Rectal smooth muscle tissue (tissue), 1 donor: ENCODE results near the gene SORCS3.

ENCODE experiments used
- H3K27ac ChIP-seq: one replicate; pipeline ENCODE4 v1.7.0; 2013; ENCODE audit warnings: low read depth, low read length, inconsistent platforms
- H3K27me3 ChIP-seq: one replicate; pipeline ENCODE4 v1.7.0; 2013; ENCODE audit warnings: low read length; ENCODE audit not compliant: control insufficient read depth, insufficient read depth
- H3K36me3 ChIP-seq: one replicate; pipeline ENCODE4 v1.7.0; 2013; ENCODE audit warnings: low read length; ENCODE audit not compliant: control insufficient read depth, insufficient read depth
- H3K4me1 ChIP-seq: one replicate; pipeline ENCODE4 v1.7.0; 2013; ENCODE audit warnings: low read length; ENCODE audit not compliant: control insufficient read depth, insufficient read depth
- H3K4me3 ChIP-seq: one replicate; pipeline ENCODE4 v1.7.0; 2013; ENCODE audit warnings: low read length
- H3K9ac ChIP-seq: one replicate; pipeline ENCODE4 v1.7.0; 2013; ENCODE audit warnings: low read length

Gene SORCS3

DNA sequence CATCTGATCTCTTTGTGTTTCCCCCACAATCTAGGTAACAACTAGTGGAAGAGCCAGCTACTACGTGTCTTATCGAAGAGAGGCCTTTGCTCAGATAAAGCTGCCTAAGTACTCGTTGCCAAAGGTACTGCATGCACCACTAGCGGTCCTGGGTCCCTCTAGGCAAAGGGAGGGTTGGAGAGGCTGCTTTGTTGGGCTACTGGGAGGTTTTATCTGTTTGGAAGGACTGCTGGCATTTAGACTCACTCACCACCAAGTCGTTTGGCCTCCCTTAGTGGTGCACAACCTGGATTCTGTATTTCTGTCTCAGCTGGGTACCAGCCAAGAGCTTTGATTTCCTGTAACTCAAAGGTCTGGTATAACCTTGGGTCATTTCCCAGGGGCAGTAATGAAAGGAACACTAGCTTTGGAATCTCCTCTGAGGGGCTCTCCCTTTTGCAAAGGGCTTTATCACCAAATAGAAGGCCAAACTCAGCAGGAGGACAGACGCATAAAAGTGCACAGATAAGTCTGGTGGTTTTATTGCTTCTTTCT lies 498.3 kb downstream of the SORCS3 start:
- Histone ChIP-seq H3K36me3 (no peaks in the 10 kb centered on the region), H3K4me3 (no peak overlapping the region), H3K27ac (no peak overlapping the region), H3K27me3 (no peaks in the 10 kb centered on the region), H3K9ac (no peak overlapping the region), H3K4me1 (no peaks in the 10 kb centered on the region)

DNA sequence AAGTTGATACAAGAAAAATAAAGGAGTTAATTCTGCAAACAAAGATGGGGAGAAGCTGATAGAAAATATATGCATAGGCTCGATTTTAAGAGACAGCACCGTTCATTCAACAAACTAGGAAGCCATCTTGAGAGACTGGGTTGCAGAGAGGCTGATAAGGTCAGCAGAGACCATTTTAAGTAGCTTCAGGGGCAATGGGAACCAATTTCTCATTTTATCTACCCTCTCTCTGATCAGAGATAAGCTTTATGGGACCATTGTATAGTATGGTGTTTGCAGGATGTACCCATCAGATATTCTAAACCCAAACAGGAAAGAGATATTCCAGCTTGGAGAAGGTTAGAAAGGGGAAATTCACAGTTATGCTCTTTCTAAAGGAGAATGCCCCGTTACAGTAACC lies 499.5 kb downstream of the SORCS3 start:
- H3K36me3 ChIP-seq = no peaks in the 10 kb centered on the region

DNA sequence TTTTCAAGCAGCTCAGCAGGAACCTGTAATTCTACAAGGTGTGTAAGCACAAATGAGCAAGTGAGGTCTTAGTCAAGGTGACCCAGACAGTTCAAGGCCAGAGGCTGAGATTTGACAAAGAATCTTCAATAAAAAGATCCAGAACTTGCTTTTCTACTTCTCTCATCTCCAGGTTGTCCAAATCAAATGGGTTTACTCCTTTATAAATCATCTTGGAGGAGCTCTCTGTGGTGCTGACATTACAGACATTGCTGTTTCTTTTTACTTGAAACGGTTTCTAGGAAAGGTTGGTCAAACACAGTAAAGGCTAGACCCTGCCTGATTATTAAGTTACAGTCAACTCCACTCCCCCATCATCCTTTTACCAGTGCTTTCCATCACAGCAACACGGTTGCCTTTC lies 504.6 kb downstream of the SORCS3 start:
- Histone ChIP-seq H3K4me3 (no peak overlapping the region), H3K4me1 (no peaks in the 10 kb centered on the region), H3K27me3 (no peaks in the 10 kb centered on the region), H3K27ac (no peak overlapping the region), H3K36me3 (no peaks in the 10 kb centered on the region), H3K9ac (no peak overlapping the region)

More for the DNA sequence above, 499.5 kb downstream of the SORCS3 start:
- Histone ChIP-seq H3K4me1 (no peaks in the 10 kb centered on the region), H3K4me3 (no peak overlapping the region), H3K27ac (no peak overlapping the region), H3K9ac (no peak overlapping the region), H3K27me3 (no peaks in the 10 kb centered on the region)

DNA sequence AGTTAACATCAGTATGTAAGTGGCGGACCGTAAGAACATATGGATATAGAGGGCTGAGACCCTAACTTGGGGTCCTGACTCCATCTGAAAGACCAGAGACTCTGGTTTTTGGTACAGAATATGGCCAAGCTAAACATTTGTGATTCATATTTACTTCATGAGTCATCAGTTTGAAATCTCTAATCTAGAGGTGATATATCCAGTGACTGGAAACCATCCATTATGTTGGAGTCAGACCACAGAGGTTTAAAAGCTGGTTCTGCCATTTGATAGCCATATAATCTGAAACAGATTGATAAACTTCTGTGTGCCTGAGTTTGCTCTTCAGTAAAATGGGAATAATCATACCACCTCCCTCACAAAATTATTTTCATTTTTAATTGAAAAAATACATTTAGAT lies 505.3 kb downstream of the SORCS3 start:
- Histone ChIP-seq H3K9ac (no peak overlapping the region), H3K4me3 (no peak overlapping the region), H3K4me1 (no peaks in the 10 kb centered on the region), H3K36me3 (no peaks in the 10 kb centered on the region), H3K27ac (no peak overlapping the region), H3K27me3 (no peaks in the 10 kb centered on the region)

DNA sequence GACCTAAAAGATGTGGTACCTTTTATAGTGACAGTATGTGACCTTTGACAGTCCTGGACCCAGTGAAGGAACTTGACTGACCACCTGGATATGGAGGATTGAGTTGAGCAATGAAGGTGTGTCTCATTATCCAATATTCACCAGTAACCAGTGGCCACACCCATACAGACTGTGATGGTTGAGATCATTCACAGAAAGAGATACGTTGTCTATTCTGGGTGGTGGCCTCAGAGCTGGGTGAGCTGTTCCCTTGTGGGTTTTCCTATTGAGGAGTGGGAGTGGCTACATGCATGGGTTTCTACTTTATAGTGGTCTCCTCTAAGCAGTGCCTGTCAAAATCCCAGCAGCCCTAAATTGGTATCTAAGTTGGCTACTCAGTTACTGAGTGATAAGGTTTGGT lies 507.4 kb downstream of the SORCS3 start:
- Histone ChIP-seq H3K27me3 (no peaks in the 10 kb centered on the region), H3K4me1 (no peaks in the 10 kb centered on the region), H3K27ac (no peak overlapping the region), H3K36me3 (no peaks in the 10 kb centered on the region), H3K9ac (no peak overlapping the region), H3K4me3 (no peak overlapping the region)

DNA sequence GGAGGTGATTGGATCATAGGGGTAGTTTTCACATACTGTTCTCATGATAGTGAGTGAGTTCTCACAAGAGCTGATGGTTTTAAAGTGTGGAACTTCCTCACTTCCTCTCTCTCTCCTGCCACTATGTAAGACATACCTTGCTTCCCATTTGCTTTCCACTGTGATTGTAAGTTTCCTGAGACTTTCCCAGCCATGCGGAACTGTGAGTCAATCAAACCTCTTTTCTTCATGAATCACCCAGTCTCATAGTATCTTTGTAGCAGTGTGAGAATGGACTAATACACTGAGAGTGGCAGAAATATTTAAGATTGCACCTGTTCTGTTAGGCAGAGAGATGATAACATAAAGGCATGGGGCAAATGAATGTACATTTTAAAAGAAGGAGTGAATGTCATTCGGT lies 507.8 kb downstream of the SORCS3 start:
- Histone ChIP-seq H3K4me3 (no peak overlapping the region), H3K36me3 (no peaks in the 10 kb centered on the region), H3K27me3 (no peaks in the 10 kb centered on the region), H3K9ac (no peak overlapping the region), H3K27ac (no peak overlapping the region), H3K4me1 (no peaks in the 10 kb centered on the region)

DNA sequence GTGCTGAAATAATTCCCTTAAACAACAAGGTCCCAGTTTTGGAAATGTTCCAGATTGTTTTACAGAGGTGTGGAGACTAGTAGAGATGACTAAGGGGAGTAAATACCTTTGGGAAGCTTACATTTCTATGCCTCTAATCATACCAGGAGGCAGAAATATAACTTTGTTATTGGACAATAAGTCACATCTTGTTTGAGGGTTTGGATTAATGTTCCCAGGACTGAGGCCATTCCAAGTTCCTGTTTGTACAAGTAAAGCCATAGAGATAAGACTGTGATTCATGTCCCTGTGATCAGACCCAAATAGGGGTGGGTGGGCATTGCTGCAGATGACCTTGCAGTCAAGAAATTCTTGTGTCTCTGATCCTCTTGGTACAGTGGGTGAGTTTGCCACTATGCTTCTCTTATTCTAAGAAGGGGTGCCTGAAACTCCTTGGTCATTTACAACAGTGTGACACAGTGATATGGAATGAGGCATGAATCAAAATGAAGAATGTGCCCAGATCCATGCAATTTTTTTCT lies 508.3 kb downstream of the SORCS3 start:
- Histone ChIP-seq H3K27me3 (no peaks in the 10 kb centered on the region), H3K4me3 (no peak overlapping the region), H3K9ac (no peak overlapping the region), H3K27ac (no peak overlapping the region), H3K36me3 (no peaks in the 10 kb centered on the region), H3K4me1 (no peaks in the 10 kb centered on the region)

DNA sequence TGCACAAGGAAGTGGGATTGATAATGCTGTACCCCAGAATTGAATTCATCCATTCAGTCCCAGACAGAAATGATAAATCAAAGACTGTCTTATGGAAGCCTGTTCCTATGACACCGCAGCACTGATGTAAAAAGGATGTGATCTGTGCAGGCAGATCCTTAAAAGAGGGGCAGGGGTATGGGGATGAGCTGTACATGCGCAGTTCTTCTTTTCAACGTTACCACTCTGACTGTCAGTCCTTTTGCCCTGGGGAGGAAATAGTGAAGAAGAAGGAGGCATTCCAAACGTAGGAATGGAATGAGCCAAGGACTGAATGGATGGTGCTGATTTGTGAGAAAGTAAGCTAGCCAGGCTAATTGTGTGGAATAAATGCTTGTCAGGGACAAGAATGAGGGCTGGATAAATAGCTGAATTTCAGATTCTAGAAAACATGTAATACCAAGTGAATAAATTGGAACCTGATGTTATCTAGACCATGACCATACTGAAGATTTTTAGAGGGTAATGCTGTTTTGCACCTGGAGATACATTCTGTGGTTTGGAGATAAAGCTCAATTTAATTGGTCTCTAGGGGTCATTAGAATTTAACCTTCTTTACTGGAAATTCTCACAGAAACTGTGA lies 509.3 kb downstream of the SORCS3 start:
- no peak overlapping the region for H3K9ac ChIP-seq
- no peaks in the 10 kb centered on the region for H3K27me3 ChIP-seq
- H3K36me3 ChIP-seq = no peaks in the 10 kb centered on the region
- H3K27ac ChIP-seq = no peak overlapping the region
- no peaks in the 10 kb centered on the region for H3K4me1 ChIP-seq
- H3K4me3 ChIP-seq = no peak overlapping the region

DNA sequence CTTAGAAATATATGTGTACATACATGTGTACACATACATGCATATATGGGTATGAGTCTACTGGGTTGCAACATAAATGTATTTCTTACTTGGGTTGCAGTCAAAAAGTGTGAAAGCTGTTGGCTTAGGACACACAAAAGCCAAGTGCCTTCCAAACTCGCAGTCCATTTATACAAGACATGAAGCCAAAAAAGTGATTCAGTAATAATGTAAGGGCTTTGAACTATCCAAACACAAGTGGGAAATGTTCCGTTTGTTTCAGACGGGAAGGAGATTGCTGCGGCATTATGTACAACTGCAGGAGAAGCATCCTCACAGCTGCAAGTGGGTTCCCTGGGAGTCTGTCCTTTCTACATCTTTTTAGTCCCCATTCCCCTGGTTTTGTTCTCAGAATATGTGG lies 513.6 kb downstream of the SORCS3 start:
- Histone ChIP-seq H3K27ac (no peak overlapping the region), H3K4me3 (no peak overlapping the region), H3K27me3 (no peaks in the 10 kb centered on the region), H3K36me3 (no peaks in the 10 kb centered on the region), H3K9ac (no peak overlapping the region), H3K4me1 (no peaks in the 10 kb centered on the region)

DNA sequence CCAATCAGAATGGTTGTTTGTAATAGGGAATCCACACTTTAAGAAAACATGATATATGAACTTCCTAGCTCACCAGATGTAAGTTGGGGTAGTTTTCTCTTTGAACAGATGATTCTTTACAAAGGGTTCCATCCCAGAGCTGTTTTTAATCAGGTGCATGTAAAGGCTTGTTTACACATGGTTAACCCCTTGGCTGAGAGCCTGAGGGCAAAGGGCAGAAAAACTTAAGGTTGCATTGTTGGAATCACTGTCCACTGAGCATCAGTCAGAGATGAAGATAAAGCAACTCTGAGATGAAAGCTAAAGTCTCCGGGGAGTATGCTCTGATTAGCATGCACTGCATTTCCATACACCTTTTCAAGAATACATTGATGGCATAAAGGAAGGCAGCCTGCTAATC lies 518.2 kb downstream of the SORCS3 start:
- Histone ChIP-seq H3K4me1 (no peaks in the 10 kb centered on the region), H3K36me3 (no peaks in the 10 kb centered on the region), H3K9ac (no peak overlapping the region), H3K4me3 (no peak overlapping the region), H3K27me3 (no peaks in the 10 kb centered on the region), H3K27ac (no peak overlapping the region)

DNA sequence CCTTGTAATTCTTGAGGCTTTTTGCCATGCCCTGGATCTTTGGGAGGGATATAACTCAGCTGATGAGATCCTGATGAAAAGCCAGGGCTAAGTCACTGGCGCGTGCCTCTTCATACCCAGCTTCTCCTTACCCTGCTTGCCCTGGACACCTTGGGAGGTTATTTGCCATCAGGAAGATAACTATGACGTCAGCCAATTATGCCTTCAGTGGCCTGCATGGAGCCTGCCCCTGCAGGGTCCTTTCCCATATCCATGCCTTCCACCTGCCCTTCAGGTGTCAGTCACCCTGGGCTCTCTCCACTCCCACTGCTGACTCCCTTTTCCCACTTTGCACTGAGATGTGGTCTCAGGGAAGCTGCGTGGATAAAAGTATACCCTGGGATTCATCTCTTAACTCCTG lies 520.1 kb downstream of the SORCS3 start:
- no peak overlapping the region for H3K4me3 ChIP-seq
- H3K27me3 ChIP-seq = no peaks in the 10 kb centered on the region
- no peak overlapping the region for H3K27ac ChIP-seq
- no peaks in the 10 kb centered on the region for H3K36me3 ChIP-seq
- H3K9ac ChIP-seq = no peak overlapping the region
- no peaks in the 10 kb centered on the region for H3K4me1 ChIP-seq

DNA sequence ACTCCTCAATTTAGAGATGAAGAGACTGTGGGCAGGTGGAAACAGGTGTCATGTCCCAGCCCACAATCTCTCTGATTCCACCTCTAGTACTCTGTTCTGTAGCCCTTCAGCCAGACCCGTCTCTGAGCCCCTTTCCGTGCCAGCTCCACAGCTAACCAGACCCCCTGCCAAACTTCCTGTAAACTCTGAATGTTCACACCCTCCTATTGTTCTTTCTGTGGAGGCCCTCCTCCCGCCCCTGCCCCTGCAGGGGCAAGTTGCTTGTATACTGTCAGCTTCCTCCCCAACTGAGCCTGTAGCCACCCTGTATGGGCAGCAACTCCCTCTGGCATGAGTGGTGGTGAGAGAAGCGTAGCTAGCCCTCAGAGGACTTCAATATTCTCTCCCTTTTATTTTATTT lies 520.7 kb downstream of the SORCS3 start:
- Histone ChIP-seq H3K9ac (no peak overlapping the region), H3K4me3 (no peak overlapping the region), H3K27me3 (no peaks in the 10 kb centered on the region), H3K27ac (no peak overlapping the region), H3K4me1 (no peaks in the 10 kb centered on the region), H3K36me3 (no peaks in the 10 kb centered on the region)

DNA sequence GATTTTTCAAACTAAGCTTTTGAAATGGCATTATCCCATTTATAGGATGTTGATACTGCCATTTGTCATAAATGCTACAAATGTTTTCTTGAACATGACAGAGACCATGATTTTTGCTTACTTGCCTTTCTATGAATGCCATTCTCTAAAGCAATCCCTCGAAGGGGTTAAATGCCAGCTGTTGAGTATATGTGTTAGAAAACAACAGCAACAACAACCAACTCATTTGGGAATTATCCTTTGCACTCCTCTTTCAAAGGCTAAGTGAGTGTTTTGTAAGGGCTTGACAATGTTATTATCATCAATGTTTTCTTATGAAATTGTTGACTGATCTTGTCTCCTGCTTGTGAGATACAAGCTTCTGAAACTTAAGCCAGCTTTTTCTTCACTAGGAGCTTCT lies 529.4 kb downstream of the SORCS3 start:
- no peak overlapping the region for H3K4me3 ChIP-seq
- no peaks in the 10 kb centered on the region for H3K27me3 ChIP-seq
- H3K36me3 ChIP-seq = no peaks in the 10 kb centered on the region
- H3K27ac ChIP-seq = no peak overlapping the region
- H3K4me1 ChIP-seq = no peaks in the 10 kb centered on the region
- H3K9ac ChIP-seq = no peak overlapping the region
